Mucosa of stomach (tissue), 1 donor: ENCODE measurements around the gene CCL2.
"Not testable (repeated sequence)": the region's sequence is repeated elsewhere in the genome, so short reads cannot be mapped to it uniquely, and the experiment has no call there.

Experiments
- H3K27me3 ChIP-seq: one replicate; pipeline ENCODE4 v1.7.0; 2013; ENCODE audit warnings: mild to moderate bottlenecking, low read length; ENCODE audit not compliant: control insufficient read depth, insufficient read depth
- H3K36me3 ChIP-seq: one replicate; pipeline ENCODE4 v1.7.0; 2013; ENCODE audit warnings: low read length; ENCODE audit not compliant: control insufficient read depth, insufficient read depth
- H3K4me1 ChIP-seq: one replicate; pipeline ENCODE4 v1.7.0; 2013; ENCODE audit warnings: mild to moderate bottlenecking, low read length; ENCODE audit not compliant: control insufficient read depth, insufficient read depth
- H3K4me3 ChIP-seq: one replicate; pipeline ENCODE4 v1.7.0; 2013; ENCODE audit warnings: low read length
- H3K9ac ChIP-seq: one replicate; pipeline ENCODE4 v1.7.0; 2013; ENCODE audit warnings: mild to moderate bottlenecking, low read length, moderate library complexity
- H3K9me3 ChIP-seq: one replicate; pipeline ENCODE4 v1.7.0; 2013; ENCODE audit warnings: mild to moderate bottlenecking, low read length, moderate library complexity; ENCODE audit not compliant: control insufficient read depth
- donor health status: Pancreatic carcinoma.

Gene CCL2

GRCh38 chr17:34226011-34226743 is 28.9 kb upstream of the CCL2 start:
- Histone ChIP-seq H3K27me3 (no peaks in the 10 kb centered on the region), H3K9ac (no peak overlapping the region), H3K9me3 (no peaks in the 10 kb centered on the region), H3K4me1 (no peaks in the 10 kb centered on the region), H3K4me3 (no peak overlapping the region), H3K36me3 (no peaks in the 10 kb centered on the region)

- no peak overlapping the region for H3K9ac ChIP-seq
- no peaks in the 10 kb centered on the region for H3K36me3 ChIP-seq
- no peaks in the 10 kb centered on the region for H3K9me3 ChIP-seq
- no peak overlapping the region for H3K4me3 ChIP-seq
- H3K4me1 ChIP-seq = no peaks in the 10 kb centered on the region
- H3K27me3 ChIP-seq = no peaks in the 10 kb centered on the region
Observed at GRCh38 chr17:34226744-34227034, 28.4 kb upstream of the CCL2 start.

- not testable (repeated sequence) for H3K4me1 ChIP-seq, H3K27me3 ChIP-seq, H3K9ac ChIP-seq, H3K9me3 ChIP-seq, H3K4me3 ChIP-seq, H3K36me3 ChIP-seq
Observed at GRCh38 chr17:34227293-34227692, 27.8 kb upstream of the CCL2 start.

GRCh38 chr17:34227707-34228106 is 27.4 kb upstream of the CCL2 start:
- no peak overlapping the region for H3K9ac ChIP-seq
- H3K4me3 ChIP-seq = no peak overlapping the region
- H3K9me3 ChIP-seq = no peaks in the 10 kb centered on the region
- H3K27me3 ChIP-seq = no peaks in the 10 kb centered on the region
- H3K36me3 ChIP-seq = no peaks in the 10 kb centered on the region
- H3K4me1 ChIP-seq = no peaks in the 10 kb centered on the region

- H3K36me3 ChIP-seq = no peaks in the 10 kb centered on the region
- no peaks in the 10 kb centered on the region for H3K4me1 ChIP-seq
- no peak overlapping the region for H3K9ac ChIP-seq
- H3K4me3 ChIP-seq = no peak overlapping the region
- no peaks in the 10 kb centered on the region for H3K9me3 ChIP-seq
- H3K27me3 ChIP-seq = no peaks in the 10 kb centered on the region
Observed at GRCh38 chr17:34228781-34229180, 26.3 kb upstream of the CCL2 start.

GRCh38 chr17:34230342-34230741 is 24.7 kb upstream of the CCL2 start:
- no peaks in the 10 kb centered on the region for H3K36me3 ChIP-seq
- H3K9me3 ChIP-seq = no peaks in the 10 kb centered on the region
- peaks cover 11% of the 10 kb centered on the region for H3K4me1 ChIP-seq
- H3K27me3 ChIP-seq = no peaks in the 10 kb centered on the region
- H3K9ac ChIP-seq = no peak overlapping the region
- H3K4me3 ChIP-seq = no peak overlapping the region

GRCh38 chr17:34234616-34235015 is 20.5 kb upstream of the CCL2 start:
- Histone ChIP-seq H3K4me3 (no peak overlapping the region), H3K4me1 (peaks cover 19% of the 10 kb centered on the region)

GRCh38 chr17:34235389-34236028 is 19.6 kb upstream of the CCL2 start:
- H3K4me1 ChIP-seq = peaks cover 19% of the 10 kb centered on the region
- H3K9ac ChIP-seq = no peak overlapping the region
- no peak overlapping the region for H3K4me3 ChIP-seq
- no peaks in the 10 kb centered on the region for H3K9me3 ChIP-seq
- H3K36me3 ChIP-seq = no peaks in the 10 kb centered on the region
- H3K27me3 ChIP-seq = no peaks in the 10 kb centered on the region

More at GRCh38 chr17:34234616-34235015, 20.5 kb upstream of the CCL2 start:
- Histone ChIP-seq H3K36me3 (no peaks in the 10 kb centered on the region), H3K27me3 (no peaks in the 10 kb centered on the region), H3K9ac (no peak overlapping the region), H3K9me3 (no peaks in the 10 kb centered on the region)

GRCh38 chr17:34236281-34236892 is 18.7 kb upstream of the CCL2 start:
- Histone ChIP-seq H3K9me3 (no peaks in the 10 kb centered on the region), H3K36me3 (no peaks in the 10 kb centered on the region), H3K4me1 (peaks cover 23% of the 10 kb centered on the region), H3K4me3 (no peak overlapping the region), H3K9ac (no peak overlapping the region), H3K27me3 (no peaks in the 10 kb centered on the region)

- Histone ChIP-seq H3K27me3 (no peaks in the 10 kb centered on the region), H3K36me3 (no peaks in the 10 kb centered on the region), H3K4me3 (no peak overlapping the region), H3K4me1 (peaks cover 24% of the 10 kb centered on the region), H3K9ac (no peak overlapping the region), H3K9me3 (no peaks in the 10 kb centered on the region)
Observed at GRCh38 chr17:34237458-34237857, 17.6 kb upstream of the CCL2 start.

- H3K4me1 ChIP-seq = peaks cover 6% of the 10 kb centered on the region
- no peak overlapping the region for H3K9ac ChIP-seq
- no peaks in the 10 kb centered on the region for H3K9me3 ChIP-seq
- H3K4me3 ChIP-seq = no peak overlapping the region
- H3K27me3 ChIP-seq = no peaks in the 10 kb centered on the region
- H3K36me3 ChIP-seq = no peaks in the 10 kb centered on the region
Observed at GRCh38 chr17:34241062-34241461, 14.0 kb upstream of the CCL2 start.

- H3K4me3 ChIP-seq = no peak overlapping the region
- no peaks in the 10 kb centered on the region for H3K36me3 ChIP-seq
- H3K9me3 ChIP-seq = no peaks in the 10 kb centered on the region
- H3K9ac ChIP-seq = no peak overlapping the region
- H3K27me3 ChIP-seq = no peaks in the 10 kb centered on the region
- H3K4me1 ChIP-seq = peaks cover 5% of the 10 kb centered on the region
Observed at GRCh38 chr17:34242587-34243363, 12.3 kb upstream of the CCL2 start.
